Measurements from ENCODE around the gene SLX1A. TPM values are rescaled to one million over a fixed set of nuclear protein-coding genes. Genes with fewer than 3 reads are reported as not detected.

The SLX1A gene
- total and polyA plus RNA-seq, 9 donors: 3.5 to 60.9 (median 26.4) TPM

- peaks cover 8% of the 10 kb centered on the region for H3K4me1 ChIP-seq (ENCODE audit: insufficient read depth)
- no peaks in the 10 kb centered on the region for H3K36me3 ChIP-seq
- TF ChIP-seq EP300 (IDR thresholded peaks at IDR 0.05) (no peak), CTCF (IDR thresholded peaks at IDR 0.05) (no peak), POLR2A (IDR thresholded peaks at IDR 0.05) (peak; percentile 29)
- 1% methylated on average over 58 to 81 of the region's 81 CpGs for WGBS, 3 donors
- H3K9me3 ChIP-seq: no peaks in the 10 kb centered on the region
- no peaks in the 10 kb centered on the region for H3K27me3 ChIP-seq
- intact Hi-C loops (cut with DNase I): loop anchor here in 1 of 4 donors (5.0 kb wide), 1 partner anchor 51 kb away; no protein-coding TSS in a partner anchor
- DNase-seq: peak; percentile 79 to 88 (median 83)
- H3K4me3 ChIP-seq: peak within 1 kb of the TSS; percentile 52
- H3K27ac ChIP-seq: peak within 1 kb of the TSS; percentile 18 to 63
These were observed 10.2 kb upstream of the SLX1A start, which contains the start of gene CORO1A for GRCh38 chr16:30183233-30184095. Gene CORO1A, plus strand, starts transcription at chr16:30183602. Its CDS starts 1,608 bp downstream, at chr16:30185210.

- whole genome bisulfite sequencing, 3 donors: 8 to 13% (median 11%) methylated on average over 24 of the region's 24 CpGs
- no peak overlapping the region for H3K4me3 ChIP-seq
- DNase-seq: peak in 4 of 5 donors; percentile 21 to 47 (median 33)
- intact Hi-C loops (cut with DNase I): loop anchor here in 1 of 4 donors (5.0 kb wide), 1 partner anchor 52 kb away; no protein-coding TSS in a partner anchor
- peaks cover 8% of the 10 kb centered on the region for H3K4me1 ChIP-seq (ENCODE audit: insufficient read depth)
- H3K27me3 ChIP-seq: no peaks in the 10 kb centered on the region
- no peaks in the 10 kb centered on the region for H3K9me3 ChIP-seq
- H3K27ac ChIP-seq: no peak overlapping the region
- no peak for TF ChIP-seq POLR2A (IDR thresholded peaks at IDR 0.05)
- TF ChIP-seq CTCF (IDR thresholded peaks at IDR 0.05): no peak
- no peak for TF ChIP-seq EP300 (IDR thresholded peaks at IDR 0.05)
- no peaks in the 10 kb centered on the region for H3K36me3 ChIP-seq
These were observed 9.4 kb upstream of the SLX1A start for GRCh38 chr16:30184096-30184890.

GRCh38 chr16:30184891-30185682, 8.6 kb upstream of the SLX1A start:
- TF ChIP-seq CTCF (IDR thresholded peaks at IDR 0.05) (no peak), POLR2A (IDR thresholded peaks at IDR 0.05) (no peak), EP300 (IDR thresholded peaks at IDR 0.05) (no peak)
- no peaks in the 10 kb centered on the region for H3K27me3 ChIP-seq
- intact Hi-C loops (cut with DNase I): loop anchor here in 1 of 4 donors (5.0 kb wide), 1 partner anchor 53 kb away; no protein-coding TSS in a partner anchor
- no peak overlapping the region for H3K4me3 ChIP-seq
- no peak overlapping the region for H3K27ac ChIP-seq
- 45 to 77% (median 50%) methylated on average over 13 of the region's 13 CpGs for WGBS, 3 donors
- H3K4me1 ChIP-seq (ENCODE audit: insufficient read depth): peaks cover 8% of the 10 kb centered on the region
- no peaks in the 10 kb centered on the region for H3K36me3 ChIP-seq
- DNase-seq: peak in 2 of 5 donors; percentile 23 to 24
- H3K9me3 ChIP-seq: no peaks in the 10 kb centered on the region
